ENCODE measurements around the gene RAB22A. TPM values are rescaled to one million over a fixed set of nuclear protein-coding genes. Genes with fewer than 3 reads are reported as not detected.
A peak's percentile ranks its signal among the peaks of the same experiment; 100 is the strongest.

RAB22A gene
- total and polyA plus RNA-seq, 2 donors (not counting 3 experiments of a cell fraction or from before 2014, with no cell fraction given), result 8.6 to 16.3 TPM

DNA sequence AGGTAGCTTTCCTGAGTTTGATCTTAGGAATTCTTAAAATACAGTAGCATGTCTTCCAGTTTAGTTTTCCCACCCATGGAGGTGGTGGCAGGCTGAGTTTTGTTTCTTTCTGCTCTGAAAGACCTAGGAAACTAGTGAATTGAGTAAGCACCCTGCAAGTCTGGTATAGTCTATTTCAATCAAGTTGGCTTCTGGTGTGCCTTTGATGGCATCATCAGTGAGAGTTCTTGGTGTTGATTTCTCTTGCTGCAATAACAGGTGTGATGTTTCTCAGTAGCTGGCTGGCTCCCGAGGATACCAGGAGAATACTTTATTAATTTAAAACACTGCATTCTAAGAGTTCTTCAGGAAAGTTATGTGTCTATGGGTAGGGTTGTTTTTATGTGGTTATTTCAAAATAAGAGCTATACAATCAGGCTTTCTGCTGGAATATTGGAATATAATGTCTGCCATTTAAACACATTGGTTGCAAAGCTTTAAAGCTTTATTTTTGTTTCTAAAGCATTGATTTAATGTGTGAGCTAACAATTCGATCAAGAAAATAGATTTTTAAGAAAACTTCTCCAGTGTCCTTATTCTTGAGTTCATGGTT, 98.5 kb downstream of the RAB22A start:
- peak overlapping the region; percentile 31 for H3K9ac ChIP-seq (replicated peaks; ENCODE audit: extremely low read depth, insufficient read depth, low read length)
- no peaks in the 10 kb centered on the region for H3K27me3 ChIP-seq (ENCODE audit: control insufficient read depth in 2 of 2, insufficient read depth in 2 of 2, low read length in 2 of 2)
- dilution Hi-C loops (cut with MboI; ENCODE audit: extremely low pct_ligation_motif_present, low sequenced_read_pairs), result no loop called here
- intact Hi-C loops (cut with micrococcal nuclease), result loop anchor here (2.0 to 10.0 kb wide), 2 partner anchors 19 to 1013 kb away; partner anchors contain the start of genes RBM38 and VAPB
- no peaks in the 10 kb centered on the region for H3K36me3 ChIP-seq (ENCODE audit: control insufficient read depth in 2 of 2, extremely low read depth in 1 of 2, insufficient read depth in 2 of 2, low read length in 2 of 2)
- no peaks in the 10 kb centered on the region for H3K9me3 ChIP-seq (replicated peaks; ENCODE audit: control insufficient read depth, insufficient read depth, low read length)
- DNase-seq (ENCODE audit: low read depth, low spot score), result no peak
- no peak for FAIRE-seq
- H3K4me3 ChIP-seq (replicated peaks in 1 of 3; ENCODE audit: insufficient read depth in 1 of 3, low read depth in 1 of 3, low read length in 3 of 3), result no peak overlapping the region
- H3K9me1 ChIP-seq (replicated peaks; ENCODE audit: control insufficient read depth, extremely low read depth, insufficient read depth, low read length), result no peaks in the 10 kb centered on the region
- no TSS peak for BruUV-seq (replicated peaks)
- CTCF ChIA-PET, result interaction anchor here (0.9 to 1.4 kb wide), 5 partner anchors 10 to 162 kb away, joined by 3 to 6 read pairs (median 3); partner anchors contain the start of gene VAPB
- H3K4me1 ChIP-seq (ENCODE audit: control insufficient read depth, extremely low read depth, insufficient read depth, low read length), result peaks cover 32% of the 10 kb centered on the region
- peak overlapping the region; percentile 67 for H3K4me2 ChIP-seq (ENCODE audit: insufficient read depth, low read length)
- peak overlapping the region; percentile 41 for H3K27ac ChIP-seq (ENCODE audit: insufficient read depth, low read depth, low read length)
- TF ChIP-seq, protein P1, sequence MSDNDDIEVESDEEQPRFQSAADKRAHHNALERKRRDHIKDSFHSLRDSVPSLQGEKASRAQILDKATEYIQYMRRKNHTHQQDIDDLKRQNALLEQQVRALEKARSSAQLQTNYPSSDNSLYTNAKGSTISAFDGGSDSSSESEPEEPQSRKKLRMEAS (IDR thresholded peaks at IDR 0.05; ENCODE audit: insufficient read depth, insufficient read length), result no peak
- TF ChIP-seq FOS (IDR thresholded peaks at IDR 0.05; ENCODE audit: borderline replicate concordance, insufficient read depth, low read length), result no peak
- peaks cover 5% of the 10 kb centered on the region for H4K20me1 ChIP-seq (replicated peaks; ENCODE audit: control insufficient read depth, extremely low read depth, insufficient read depth, low read length)
- H2AFZ ChIP-seq (ENCODE audit: low read depth, low read length), result no peak overlapping the region
- POLR2A ChIA-PET, result interaction anchor here (0.6 to 0.9 kb wide), 2 partner anchors 19 to 244 kb away, joined by 3 to 5 read pairs; partner anchors contain the start of gene VAPB
- peaks cover 93% of the 10 kb centered on the region for H3K79me2 ChIP-seq (ENCODE audit: control insufficient read depth, insufficient read depth, low read length)

DNA sequence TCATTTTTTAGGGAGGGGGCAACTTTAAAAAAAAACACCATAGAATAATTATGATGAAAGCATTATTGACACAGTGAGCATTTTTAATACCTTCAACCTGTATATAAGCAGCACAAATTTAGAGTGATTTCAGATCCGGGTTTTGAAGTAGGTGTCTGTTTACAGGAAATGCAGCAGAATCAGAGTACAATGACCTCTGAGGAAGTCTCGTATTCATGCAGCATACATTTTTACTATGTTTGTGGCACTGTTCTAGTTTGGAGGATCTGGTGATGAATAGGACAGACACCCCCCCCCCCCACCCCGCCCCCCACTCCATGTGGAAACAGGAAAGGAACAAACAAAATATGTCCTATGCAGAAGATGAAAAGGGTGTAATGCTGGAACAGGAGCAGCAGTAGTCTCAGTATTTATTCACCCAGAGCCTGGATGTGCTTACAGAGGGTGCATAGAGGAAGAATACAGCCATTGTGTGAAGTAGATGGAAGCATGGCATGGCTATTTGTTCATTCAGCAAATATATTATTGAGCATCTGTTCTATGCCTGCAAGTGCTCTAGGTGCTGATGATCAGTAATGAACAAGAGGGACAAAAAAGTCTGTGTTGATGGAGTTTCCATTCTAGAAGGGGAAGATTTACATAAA, 99.2 kb downstream of the RAB22A start:
- BruUV-seq (replicated peaks), result no TSS peak
- ChIA-PET POLR2A (interaction anchor here (0.6 to 0.9 kb wide), 2 partner anchors 20 to 244 kb away, joined by 3 to 5 read pairs; partner anchors contain the start of gene VAPB), CTCF (interaction anchor here (0.9 to 1.4 kb wide), 5 partner anchors 10 to 162 kb away, joined by 3 to 6 read pairs (median 3); partner anchors contain the start of gene VAPB)
- FAIRE-seq (no peak), DNase-seq (ENCODE audit: low read depth, low spot score) (peak; percentile 14)
- Histone ChIP-seq H3K9me1 (replicated peaks; ENCODE audit: control insufficient read depth, extremely low read depth, insufficient read depth, low read length) (no peaks in the 10 kb centered on the region), H3K9me3 (replicated peaks; ENCODE audit: control insufficient read depth, insufficient read depth, low read length) (no peaks in the 10 kb centered on the region), H4K20me1 (replicated peaks; ENCODE audit: control insufficient read depth, extremely low read depth, insufficient read depth, low read length) (peaks cover 5% of the 10 kb centered on the region), H2AFZ (ENCODE audit: low read depth, low read length) (no peak overlapping the region), H3K4me1 (ENCODE audit: control insufficient read depth, extremely low read depth, insufficient read depth, low read length) (peaks cover 32% of the 10 kb centered on the region), H3K4me2 (ENCODE audit: insufficient read depth, low read length) (peak overlapping the region; percentile 67), H3K79me2 (ENCODE audit: control insufficient read depth, insufficient read depth, low read length) (peaks cover 86% of the 10 kb centered on the region), H3K9ac (replicated peaks; ENCODE audit: extremely low read depth, insufficient read depth, low read length) (no peak overlapping the region), H3K4me3 (replicated peaks in 1 of 3; ENCODE audit: insufficient read depth in 1 of 3, low read depth in 1 of 3, low read length in 3 of 3) (no peak overlapping the region), H3K36me3 (ENCODE audit: control insufficient read depth in 2 of 2, extremely low read depth in 1 of 2, insufficient read depth in 2 of 2, low read length in 2 of 2) (no peaks in the 10 kb centered on the region), H3K27ac (ENCODE audit: insufficient read depth, low read depth, low read length) (no peak overlapping the region), H3K27me3 (ENCODE audit: control insufficient read depth in 2 of 2, insufficient read depth in 2 of 2, low read length in 2 of 2) (no peaks in the 10 kb centered on the region)
- TF ChIP-seq EZH2 (IDR thresholded peaks at IDR 0.05; ENCODE audit: borderline replicate concordance, low read depth, low read length, severe bottlenecking), result no peak
- TF ChIP-seq, protein P2, sequence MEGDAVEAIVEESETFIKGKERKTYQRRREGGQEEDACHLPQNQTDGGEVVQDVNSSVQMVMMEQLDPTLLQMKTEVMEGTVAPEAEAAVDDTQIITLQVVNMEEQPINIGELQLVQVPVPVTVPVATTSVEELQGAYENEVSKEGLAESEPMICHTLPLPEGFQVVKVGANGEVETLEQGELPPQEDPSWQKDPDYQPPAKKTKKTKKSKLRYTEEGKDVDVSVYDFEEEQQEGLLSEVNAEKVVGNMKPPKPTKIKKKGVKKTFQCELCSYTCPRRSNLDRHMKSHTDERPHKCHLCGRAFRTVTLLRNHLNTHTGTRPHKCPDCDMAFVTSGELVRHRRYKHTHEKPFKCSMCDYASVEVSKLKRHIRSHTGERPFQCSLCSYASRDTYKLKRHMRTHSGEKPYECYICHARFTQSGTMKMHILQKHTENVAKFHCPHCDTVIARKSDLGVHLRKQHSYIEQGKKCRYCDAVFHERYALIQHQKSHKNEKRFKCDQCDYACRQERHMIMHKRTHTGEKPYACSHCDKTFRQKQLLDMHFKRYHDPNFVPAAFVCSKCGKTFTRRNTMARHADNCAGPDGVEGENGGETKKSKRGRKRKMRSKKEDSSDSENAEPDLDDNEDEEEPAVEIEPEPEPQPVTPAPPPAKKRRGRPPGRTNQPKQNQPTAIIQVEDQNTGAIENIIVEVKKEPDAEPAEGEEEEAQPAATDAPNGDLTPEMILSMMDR (IDR thresholded peaks at IDR 0.05; ENCODE audit: extremely low read depth in 1 of 2, insufficient read depth in 1 of 2, low read depth in 1 of 2, low read length in 2 of 2), result no peak
- TF ChIP-seq MYC (IDR thresholded peaks at IDR 0.05; ENCODE audit: low read depth, low read length), result no peak
- no peak for TF ChIP-seq POLR2A (IDR thresholded peaks at IDR 0.05; ENCODE audit: low read depth, low read length)
- TF ChIP-seq JUN (IDR thresholded peaks at IDR 0.05; ENCODE audit: borderline replicate concordance, insufficient read depth, insufficient read length, low read depth), result no peak
- TF ChIP-seq POLR2AphosphoS5 (IDR thresholded peaks at IDR 0.05; ENCODE audit: insufficient read depth, low read depth, low read length), result no peak
- TF ChIP-seq, protein P1 (IDR thresholded peaks at IDR 0.05; ENCODE audit: insufficient read depth, insufficient read length), result no peak
- TF ChIP-seq FOS (IDR thresholded peaks at IDR 0.05; ENCODE audit: borderline replicate concordance, insufficient read depth, low read length), result no peak
- no peak for TF ChIP-seq GATA2 (IDR thresholded peaks at IDR 0.05; ENCODE audit: insufficient read depth, insufficient read length, low read depth, low read length)
- dilution Hi-C loops (cut with MboI; ENCODE audit: extremely low pct_ligation_motif_present, low sequenced_read_pairs), result no loop called here
- intact Hi-C loops (cut with micrococcal nuclease), result loop anchor here (10.0 kb wide), 1 partner anchor 1014 kb away; the partner anchor contains the start of gene RBM38
